Measurements from ENCODE around the gene TRAPPC3. TPM values are rescaled to one million over a fixed set of nuclear protein-coding genes. Genes with fewer than 3 reads are reported as not detected.

The TRAPPC3 gene
- total RNA-seq, 1 donor from 2014 or later: 52.1 TPM

- peak overlapping the region; percentile 5 to 29 for H3K4me3 ChIP-seq
- peaks cover 59% of the 10 kb centered on the region for H3K4me1 ChIP-seq
- H3K36me3 ChIP-seq: no peaks in the 10 kb centered on the region
- peak overlapping the region; percentile 99 for H3K27ac ChIP-seq
- no peaks in the 10 kb centered on the region for H3K9me3 ChIP-seq
- DNase-seq (ENCODE audit: extremely low spot score in 2 of 2): peak in 1 of 2 donors; percentile 97
- intact Hi-C loops (cut with DNase I): loop anchor here (5.0 to 10.0 kb wide), 4 partner anchors 37 to 234 kb away; partner anchors contain the start of genes STK40 and THRAP3
- no peaks in the 10 kb centered on the region for H3K27me3 ChIP-seq
- TF ChIP-seq POLR2A (IDR thresholded peaks at IDR 0.05) (peak in 1 of 2 donors; percentile 58), CTCF (IDR thresholded peaks at IDR 0.05) (no peak), POLR2AphosphoS5 (IDR thresholded peaks at IDR 0.05; ENCODE audit: insufficient read depth in 1 of 2, low read depth in 1 of 2) (peak; percentile 84 to 92)
Measured at GRCh38 chr1:36150296-36151133, 1.2 kb upstream of the TRAPPC3 start.

- no peak for TF ChIP-seq POLR2AphosphoS5 (IDR thresholded peaks at IDR 0.05; ENCODE audit: insufficient read depth in 1 of 2, low read depth in 1 of 2)
- TF ChIP-seq CTCF (IDR thresholded peaks at IDR 0.05): no peak
- TF ChIP-seq POLR2A (IDR thresholded peaks at IDR 0.05): no peak
- DNase-seq (ENCODE audit: extremely low spot score in 2 of 2): no peak
- H3K36me3 ChIP-seq: no peaks in the 10 kb centered on the region
- peak overlapping the region; percentile 99 for H3K27ac ChIP-seq
- intact Hi-C loops (cut with DNase I): loop anchor here (5.0 to 10.0 kb wide), 4 partner anchors 37 to 235 kb away; partner anchors contain the start of genes STK40 and THRAP3
- peaks cover 53% of the 10 kb centered on the region for H3K4me1 ChIP-seq
- no peaks in the 10 kb centered on the region for H3K27me3 ChIP-seq
- peak overlapping the region in 1 of 2 donors; percentile 74 for H3K4me3 ChIP-seq
- H3K9me3 ChIP-seq: no peaks in the 10 kb centered on the region
Measured at GRCh38 chr1:36149973-36150295, 648 bp upstream of the TRAPPC3 start.

GRCh38 chr1:36148821-36149236, 457 bp downstream of the TRAPPC3 start:
- intact Hi-C loops (cut with DNase I): no loop called here
- H3K4me1 ChIP-seq: peaks cover 50% of the 10 kb centered on the region
- DNase-seq (ENCODE audit: extremely low spot score in 2 of 2): no peak

GRCh38 chr1:36144413-36144812, 4.9 kb downstream of the TRAPPC3 start:
- TF ChIP-seq POLR2A (IDR thresholded peaks at IDR 0.05): no peak
- TF ChIP-seq CTCF (IDR thresholded peaks at IDR 0.05): no peak
- no peak for TF ChIP-seq POLR2AphosphoS5 (IDR thresholded peaks at IDR 0.05; ENCODE audit: insufficient read depth in 1 of 2, low read depth in 1 of 2)
- Histone ChIP-seq H3K27me3 (no peaks in the 10 kb centered on the region), H3K4me3 (no peak overlapping the region), H3K9me3 (no peaks in the 10 kb centered on the region), H3K36me3 (peaks cover 0 to 5% of the 10 kb centered on the region in 2 donors), H3K27ac (no peak overlapping the region), H3K4me1 (peaks cover 46% of the 10 kb centered on the region)
- intact Hi-C loops (cut with DNase I): no loop called here
- DNase-seq (ENCODE audit: extremely low spot score in 2 of 2): no peak

More at GRCh38 chr1:36148821-36149236, 457 bp downstream of the TRAPPC3 start:
- Histone ChIP-seq H3K4me3 (peak overlapping the region; percentile 74 to 96), H3K9me3 (no peaks in the 10 kb centered on the region), H3K36me3 (no peaks in the 10 kb centered on the region), H3K27me3 (no peaks in the 10 kb centered on the region), H3K27ac (peak overlapping the region; percentile 99)
- no peak for TF ChIP-seq POLR2AphosphoS5 (IDR thresholded peaks at IDR 0.05; ENCODE audit: insufficient read depth in 1 of 2, low read depth in 1 of 2)
- no peak for TF ChIP-seq POLR2A (IDR thresholded peaks at IDR 0.05)
- TF ChIP-seq CTCF (IDR thresholded peaks at IDR 0.05): no peak

GRCh38 chr1:36143424-36143823, 5.9 kb downstream of the TRAPPC3 start:
- no peak for TF ChIP-seq CTCF (IDR thresholded peaks at IDR 0.05)
- Histone ChIP-seq H3K4me1 (peaks cover 41% of the 10 kb centered on the region), H3K9me3 (no peaks in the 10 kb centered on the region), H3K4me3 (no peak overlapping the region), H3K27me3 (no peaks in the 10 kb centered on the region), H3K27ac (no peak overlapping the region), H3K36me3 (peaks cover 0 to 12% of the 10 kb centered on the region in 2 donors)
- intact Hi-C loops (cut with DNase I): no loop called here
- DNase-seq (ENCODE audit: extremely low spot score in 2 of 2): no peak

Measured in vagina (tissue), 2 donors.